Measurements from ENCODE around the gene UGT2B10. TPM values are rescaled to one million over a fixed set of nuclear protein-coding genes. Genes with fewer than 3 reads are reported as not detected.

UGT2B10 gene
- total RNA-seq, 2 donors from 2014 or later = not detected

Other genes starting within 250 kb of the UGT2B10 start
- not detected for gene UGT2B17, start 239.7 kb upstream of the UGT2B10 start, total RNA-seq
- gene UGT2B15, start 145.3 kb upstream of the UGT2B10 start, total RNA-seq = not detected
- not detected for gene UGT2A3, start 135.8 kb downstream of the UGT2B10 start, total RNA-seq

Measured in thoracic aorta (tissue), 2 donors.